GM12874 (cell line): Measurements from ENCODE around the gene ITGB6.

ENCODE experiments used
- TF ChIP-seq, protein P1 (sequence below): IDR thresholded peaks from 2 replicates; pipeline ENCODE4 v1.5.1; 2011; ENCODE audit warnings: low read depth, mild to moderate bottlenecking, control low read depth, low read length, moderate library complexity; ENCODE audit not compliant: insufficient read depth

Gene ITGB6

GRCh38 chr2:160051371-160051800 lies 148.7 kb downstream of the ITGB6 start:
- TF ChIP-seq, protein P1, sequence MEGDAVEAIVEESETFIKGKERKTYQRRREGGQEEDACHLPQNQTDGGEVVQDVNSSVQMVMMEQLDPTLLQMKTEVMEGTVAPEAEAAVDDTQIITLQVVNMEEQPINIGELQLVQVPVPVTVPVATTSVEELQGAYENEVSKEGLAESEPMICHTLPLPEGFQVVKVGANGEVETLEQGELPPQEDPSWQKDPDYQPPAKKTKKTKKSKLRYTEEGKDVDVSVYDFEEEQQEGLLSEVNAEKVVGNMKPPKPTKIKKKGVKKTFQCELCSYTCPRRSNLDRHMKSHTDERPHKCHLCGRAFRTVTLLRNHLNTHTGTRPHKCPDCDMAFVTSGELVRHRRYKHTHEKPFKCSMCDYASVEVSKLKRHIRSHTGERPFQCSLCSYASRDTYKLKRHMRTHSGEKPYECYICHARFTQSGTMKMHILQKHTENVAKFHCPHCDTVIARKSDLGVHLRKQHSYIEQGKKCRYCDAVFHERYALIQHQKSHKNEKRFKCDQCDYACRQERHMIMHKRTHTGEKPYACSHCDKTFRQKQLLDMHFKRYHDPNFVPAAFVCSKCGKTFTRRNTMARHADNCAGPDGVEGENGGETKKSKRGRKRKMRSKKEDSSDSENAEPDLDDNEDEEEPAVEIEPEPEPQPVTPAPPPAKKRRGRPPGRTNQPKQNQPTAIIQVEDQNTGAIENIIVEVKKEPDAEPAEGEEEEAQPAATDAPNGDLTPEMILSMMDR, result no peak

DNA sequence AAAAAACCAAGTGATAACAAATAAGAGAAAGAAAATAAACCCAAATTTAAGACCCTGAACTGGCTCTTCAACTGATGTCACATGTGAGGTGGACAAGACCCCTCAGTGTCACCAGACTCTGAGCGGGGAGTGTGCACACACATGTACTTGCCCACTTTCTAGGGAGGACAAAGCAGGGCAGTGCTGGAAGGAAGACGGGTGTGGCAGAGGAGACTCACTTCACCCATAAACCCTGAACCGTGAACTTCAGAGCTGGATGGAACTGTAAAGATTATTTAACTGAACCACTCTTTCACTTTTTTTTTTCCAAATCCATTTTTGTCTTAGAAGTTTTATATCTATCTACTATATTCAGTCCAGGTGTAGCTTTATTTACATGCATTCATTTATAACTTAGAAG lies 149.9 kb downstream of the ITGB6 start:
- TF ChIP-seq, protein P1, result no peak
